GM10248 (cell line): ENCODE measurements around the gene RRN3.
"Not testable (repeated sequence)": the region's sequence is repeated elsewhere in the genome, so short reads cannot be mapped to it uniquely, and the experiment has no call there.

Experiments used
- CTCF ChIA-PET: fragments of 300-600 bp; sonication (Branson Sonifier 250); formaldehyde crosslinking; extraction: SDS; loops from one replicate; lab custom pipeline; 2021; ENCODE audit warnings: antibody characterized with exemption; lab: Yijun Ruan, JAX
- POLR2A ChIA-PET: fragments of 350-650 bp; sonication (Branson Sonifier 250); formaldehyde crosslinking; extraction: SDS; loops from one replicate; lab custom pipeline; 2020; ENCODE audit warnings: antibody characterized with exemption; lab: Yijun Ruan, JAX
- DNase-seq: peaks from one replicate; pipeline ENCODE4 v3.0.0; 2012; ENCODE audit errors: extremely low spot score
- TF ChIP-seq, protein P1 (sequence below): IDR thresholded peaks from 2 replicates; pipeline ENCODE4 v1.5.1; 2012; ENCODE audit warnings: mild to moderate bottlenecking, low read depth; ENCODE audit errors: extremely low read depth, missing control alignments, control extremely low read depth

Gene RRN3, protein sequence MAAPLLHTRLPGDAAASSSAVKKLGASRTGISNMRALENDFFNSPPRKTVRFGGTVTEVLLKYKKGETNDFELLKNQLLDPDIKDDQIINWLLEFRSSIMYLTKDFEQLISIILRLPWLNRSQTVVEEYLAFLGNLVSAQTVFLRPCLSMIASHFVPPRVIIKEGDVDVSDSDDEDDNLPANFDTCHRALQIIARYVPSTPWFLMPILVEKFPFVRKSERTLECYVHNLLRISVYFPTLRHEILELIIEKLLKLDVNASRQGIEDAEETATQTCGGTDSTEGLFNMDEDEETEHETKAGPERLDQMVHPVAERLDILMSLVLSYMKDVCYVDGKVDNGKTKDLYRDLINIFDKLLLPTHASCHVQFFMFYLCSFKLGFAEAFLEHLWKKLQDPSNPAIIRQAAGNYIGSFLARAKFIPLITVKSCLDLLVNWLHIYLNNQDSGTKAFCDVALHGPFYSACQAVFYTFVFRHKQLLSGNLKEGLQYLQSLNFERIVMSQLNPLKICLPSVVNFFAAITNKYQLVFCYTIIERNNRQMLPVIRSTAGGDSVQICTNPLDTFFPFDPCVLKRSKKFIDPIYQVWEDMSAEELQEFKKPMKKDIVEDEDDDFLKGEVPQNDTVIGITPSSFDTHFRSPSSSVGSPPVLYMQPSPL

DNA sequence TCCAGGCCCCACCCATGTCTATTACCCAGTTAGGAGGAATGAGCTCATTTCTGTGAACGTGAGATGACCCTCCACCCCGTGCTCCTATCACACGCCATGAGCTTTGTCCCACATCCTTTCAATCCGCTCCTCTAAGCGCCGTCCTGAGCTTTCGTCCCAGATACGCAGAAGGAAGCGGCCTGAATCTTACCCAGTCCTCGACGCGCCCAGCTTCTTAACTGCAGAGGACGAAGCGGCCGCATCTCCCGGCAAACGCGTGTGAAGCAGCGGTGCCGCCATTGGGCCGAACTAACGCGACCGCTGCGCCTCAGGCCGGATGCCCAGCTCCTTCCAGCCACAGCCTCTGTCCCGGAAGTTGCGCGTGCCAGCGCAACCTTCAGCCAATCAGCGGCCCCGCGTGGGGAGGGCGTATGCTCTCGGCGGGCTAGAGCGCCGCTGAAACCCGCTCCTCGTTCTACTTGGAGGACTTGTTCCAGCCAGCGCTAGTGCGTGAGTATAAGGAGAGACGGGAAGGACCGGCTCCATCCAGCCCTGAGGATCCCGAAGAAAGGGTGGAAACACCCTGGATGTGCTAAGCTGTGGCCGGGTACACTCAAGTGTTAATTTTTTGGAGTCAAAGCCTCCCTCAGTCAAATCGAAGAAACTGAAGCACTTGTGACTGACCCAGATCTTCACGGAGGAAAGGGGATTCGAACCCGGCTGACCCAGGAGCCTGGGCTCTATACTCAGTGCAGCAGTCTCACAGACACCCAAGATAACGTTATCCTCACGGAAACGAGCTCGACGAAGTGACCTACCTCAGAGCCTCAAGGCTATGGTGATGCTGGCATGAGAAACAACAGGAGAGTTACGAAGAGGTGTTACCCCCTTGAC lies at the start of gene RRN3:
TSS of gene RRN3 (minus strand) at position 318 of the 873 bp plus-strand sequence. CDS start at position 279, 39 bp downstream.
- CTCF ChIA-PET = not testable (repeated sequence)
- POLR2A ChIA-PET = interaction anchor here (0.5 kb wide), 1 partner anchor 945 kb away, joined by 5 read pairs; no protein-coding TSS in a partner anchor
- peak; percentile 86 for DNase-seq

DNA sequence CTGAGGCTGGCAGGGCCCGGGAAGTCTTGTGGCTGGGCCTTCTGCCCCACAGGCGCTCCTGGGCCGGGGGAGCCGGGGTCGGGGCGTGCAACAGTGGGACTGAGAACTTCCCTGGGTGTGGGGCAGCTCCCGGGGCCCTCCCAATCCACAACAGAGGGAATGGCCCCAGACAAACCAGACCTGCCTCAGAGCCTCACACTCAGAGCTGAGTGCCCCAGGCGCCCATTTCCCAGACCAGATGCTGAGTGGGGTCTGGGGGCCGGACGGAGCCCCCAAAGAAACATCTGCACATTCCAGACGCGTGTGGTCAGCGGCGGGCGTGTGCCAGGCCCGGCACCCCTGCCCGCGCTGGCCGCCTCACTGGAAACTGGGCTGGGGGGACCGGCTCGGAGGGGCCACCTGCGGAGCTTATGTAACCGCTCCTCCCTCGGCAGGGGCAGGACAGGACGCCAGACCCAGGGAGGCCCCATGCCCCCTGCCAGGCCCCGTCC lies 49.6 kb upstream of the RRN3 start:
- CTCF ChIA-PET, DNase-seq, POLR2A ChIA-PET: not testable (repeated sequence)

DNA sequence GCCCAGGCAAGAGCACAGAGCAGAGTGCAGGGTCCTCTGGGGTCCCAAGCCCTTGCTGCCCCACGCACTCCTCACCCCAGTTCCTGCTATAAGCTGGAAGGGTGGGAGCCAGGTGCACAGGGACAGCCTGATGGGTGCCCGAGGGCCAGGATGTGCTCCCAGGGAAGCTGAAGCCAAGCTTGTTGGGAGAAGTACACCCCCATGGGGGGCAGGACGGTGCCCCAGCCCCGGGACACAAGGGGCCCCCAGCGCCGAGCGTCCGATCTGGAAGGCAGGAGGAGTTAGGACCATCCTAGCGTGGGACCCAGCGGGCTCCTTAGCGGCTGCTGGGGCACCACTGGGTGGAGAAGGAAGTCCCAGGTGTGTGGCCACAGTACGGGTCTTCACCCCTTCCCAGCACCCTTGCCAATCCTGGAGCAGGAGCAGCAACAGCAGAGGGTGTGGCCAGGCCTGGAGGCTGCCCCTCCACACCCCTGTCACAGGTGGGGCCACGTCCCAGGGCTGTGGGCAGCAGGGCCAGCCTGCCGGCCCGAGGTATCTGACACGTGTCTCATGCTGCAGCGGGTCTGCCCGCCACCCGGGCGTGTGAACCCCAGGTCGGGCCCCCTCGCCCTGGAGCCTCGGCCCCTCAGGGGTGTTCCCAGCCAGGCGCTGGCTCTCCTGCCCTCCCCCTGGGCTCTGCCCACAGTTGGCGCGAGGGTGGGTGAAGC lies 49.0 kb upstream of the RRN3 start:
- CTCF ChIA-PET, POLR2A ChIA-PET, DNase-seq: not testable (repeated sequence)

DNA sequence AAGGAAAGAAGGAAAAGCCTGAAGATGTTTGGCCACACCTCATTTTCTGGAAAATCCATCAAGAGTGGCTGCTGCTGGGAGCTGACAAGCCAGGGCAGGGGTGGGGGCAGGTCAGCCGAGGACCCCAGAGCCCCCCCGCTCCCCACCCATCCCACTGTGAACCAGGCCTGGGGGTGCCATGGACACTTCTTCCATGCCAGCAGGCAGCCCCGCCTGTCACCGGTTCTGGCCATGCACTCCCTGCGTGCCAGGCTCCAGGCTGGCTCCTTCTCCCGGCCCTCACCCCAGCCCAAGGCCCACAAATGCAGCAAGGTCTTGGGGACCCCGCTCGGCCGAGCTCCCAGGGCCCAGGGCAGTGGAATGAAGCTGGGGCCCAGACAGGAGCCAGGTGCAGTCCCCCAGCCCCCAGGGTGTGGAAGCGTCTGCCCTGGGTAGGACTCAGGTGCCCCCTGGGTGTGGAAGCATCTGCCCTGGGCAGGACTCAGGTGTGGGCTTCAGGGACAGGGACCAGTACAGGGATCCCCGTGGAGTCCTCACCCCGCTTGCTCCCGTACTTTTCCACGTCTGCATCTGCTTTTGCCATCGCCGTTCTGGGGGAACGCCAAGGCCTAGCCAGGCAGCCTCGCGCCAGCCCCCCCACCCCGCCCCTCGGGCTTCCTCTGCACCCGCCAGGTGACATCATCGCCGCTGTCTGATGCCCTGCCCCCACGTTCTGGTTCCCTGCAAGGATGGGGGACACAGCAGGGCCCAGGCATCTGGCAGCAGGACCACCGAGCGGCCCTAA lies 48.2 kb upstream of the RRN3 start:
- POLR2A ChIA-PET, CTCF ChIA-PET: not testable (repeated sequence)

DNA sequence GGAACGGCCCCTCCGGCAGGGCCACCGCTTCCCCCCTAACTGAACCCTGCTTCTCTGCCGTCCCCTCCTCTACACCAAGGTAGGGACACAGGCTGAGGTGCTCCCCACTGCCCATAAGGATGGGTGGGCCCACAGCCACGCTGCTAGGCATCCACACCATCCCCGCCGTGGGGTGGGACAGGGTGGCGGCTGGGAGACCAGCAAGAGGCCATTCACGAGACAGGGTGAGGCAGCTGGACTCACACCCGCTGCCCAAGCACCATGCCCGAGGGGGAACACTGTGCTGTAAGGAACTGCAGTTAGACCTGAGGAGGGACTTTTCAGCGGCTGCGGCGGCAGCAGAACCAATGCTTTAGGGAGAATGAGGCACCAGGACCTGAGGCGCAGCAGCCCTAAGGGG lies 47.5 kb upstream of the RRN3 start:
- ChIA-PET CTCF (no interaction called here), POLR2A (no interaction called here)
- no peak for DNase-seq
- TF ChIP-seq, protein P1, sequence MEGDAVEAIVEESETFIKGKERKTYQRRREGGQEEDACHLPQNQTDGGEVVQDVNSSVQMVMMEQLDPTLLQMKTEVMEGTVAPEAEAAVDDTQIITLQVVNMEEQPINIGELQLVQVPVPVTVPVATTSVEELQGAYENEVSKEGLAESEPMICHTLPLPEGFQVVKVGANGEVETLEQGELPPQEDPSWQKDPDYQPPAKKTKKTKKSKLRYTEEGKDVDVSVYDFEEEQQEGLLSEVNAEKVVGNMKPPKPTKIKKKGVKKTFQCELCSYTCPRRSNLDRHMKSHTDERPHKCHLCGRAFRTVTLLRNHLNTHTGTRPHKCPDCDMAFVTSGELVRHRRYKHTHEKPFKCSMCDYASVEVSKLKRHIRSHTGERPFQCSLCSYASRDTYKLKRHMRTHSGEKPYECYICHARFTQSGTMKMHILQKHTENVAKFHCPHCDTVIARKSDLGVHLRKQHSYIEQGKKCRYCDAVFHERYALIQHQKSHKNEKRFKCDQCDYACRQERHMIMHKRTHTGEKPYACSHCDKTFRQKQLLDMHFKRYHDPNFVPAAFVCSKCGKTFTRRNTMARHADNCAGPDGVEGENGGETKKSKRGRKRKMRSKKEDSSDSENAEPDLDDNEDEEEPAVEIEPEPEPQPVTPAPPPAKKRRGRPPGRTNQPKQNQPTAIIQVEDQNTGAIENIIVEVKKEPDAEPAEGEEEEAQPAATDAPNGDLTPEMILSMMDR = no peak

More for the DNA sequence above, 48.2 kb upstream of the RRN3 start:
- DNase-seq = not testable (repeated sequence)

DNA sequence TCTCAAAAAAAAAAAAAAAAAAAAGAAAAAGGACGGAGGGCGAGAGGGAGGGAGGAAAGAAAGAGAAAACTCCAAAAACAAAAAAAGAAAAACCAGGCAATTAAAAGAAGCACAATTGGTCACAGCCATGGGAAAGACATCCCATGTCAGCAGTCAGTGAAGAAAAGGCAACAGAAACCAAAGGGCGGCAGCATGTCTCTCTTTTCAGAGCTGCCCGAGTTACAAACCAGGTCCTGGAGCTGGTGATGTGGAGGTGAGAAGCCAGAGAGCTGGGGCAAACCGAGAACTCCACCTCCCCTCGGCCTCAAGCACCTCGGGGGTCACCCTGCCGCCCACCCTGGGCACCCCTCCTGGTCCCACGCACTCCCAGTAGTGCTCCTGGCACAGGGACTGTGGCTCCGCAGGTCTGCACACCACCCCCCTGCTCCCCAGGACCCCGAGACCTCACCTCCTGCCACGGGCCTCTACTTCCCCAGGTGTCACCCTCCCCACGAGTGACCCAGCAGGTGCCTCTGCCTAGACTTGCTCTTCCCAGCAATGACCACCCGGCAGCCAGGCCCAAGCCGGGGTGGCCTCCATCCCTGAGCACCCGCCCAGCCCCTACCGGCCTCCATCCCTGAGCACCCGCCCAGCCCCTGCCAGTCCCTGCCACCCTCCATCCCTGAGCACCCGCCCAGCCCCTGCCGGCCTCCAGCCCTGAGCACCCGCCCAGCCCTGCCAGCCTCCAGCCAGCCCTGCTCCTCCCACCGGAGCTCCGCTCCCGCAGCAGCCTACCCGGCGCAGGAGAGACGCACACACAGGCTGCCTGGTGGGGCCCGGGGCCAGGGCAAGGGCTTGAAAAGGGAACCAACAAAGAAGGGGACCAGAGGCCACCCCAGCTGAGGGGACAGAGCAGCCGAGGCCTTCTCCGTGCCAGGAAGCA lies 46.6 kb upstream of the RRN3 start:
- POLR2A ChIA-PET, CTCF ChIA-PET, DNase-seq: not testable (repeated sequence)

DNA sequence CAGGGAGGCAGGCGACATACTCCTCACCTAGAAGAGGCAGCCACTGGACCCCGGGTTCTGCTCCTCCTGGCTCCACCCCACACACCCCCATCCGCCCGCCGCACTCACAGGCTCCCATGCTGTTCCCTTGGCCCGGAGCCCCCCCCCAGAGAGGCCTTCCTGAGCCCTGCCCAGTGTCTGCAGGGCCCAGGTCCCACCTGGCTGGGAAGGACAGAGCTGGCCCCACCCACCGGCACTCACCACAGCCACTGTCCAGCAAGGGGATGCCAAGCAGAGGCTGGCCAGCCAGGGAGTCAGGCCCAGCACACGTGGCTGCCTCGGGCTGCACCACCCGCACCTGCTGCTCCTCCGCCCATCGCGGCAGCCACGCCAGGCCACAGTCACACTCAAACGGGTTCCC lies 43.4 kb upstream of the RRN3 start:
- POLR2A ChIA-PET, CTCF ChIA-PET, DNase-seq: not testable (repeated sequence)

DNA sequence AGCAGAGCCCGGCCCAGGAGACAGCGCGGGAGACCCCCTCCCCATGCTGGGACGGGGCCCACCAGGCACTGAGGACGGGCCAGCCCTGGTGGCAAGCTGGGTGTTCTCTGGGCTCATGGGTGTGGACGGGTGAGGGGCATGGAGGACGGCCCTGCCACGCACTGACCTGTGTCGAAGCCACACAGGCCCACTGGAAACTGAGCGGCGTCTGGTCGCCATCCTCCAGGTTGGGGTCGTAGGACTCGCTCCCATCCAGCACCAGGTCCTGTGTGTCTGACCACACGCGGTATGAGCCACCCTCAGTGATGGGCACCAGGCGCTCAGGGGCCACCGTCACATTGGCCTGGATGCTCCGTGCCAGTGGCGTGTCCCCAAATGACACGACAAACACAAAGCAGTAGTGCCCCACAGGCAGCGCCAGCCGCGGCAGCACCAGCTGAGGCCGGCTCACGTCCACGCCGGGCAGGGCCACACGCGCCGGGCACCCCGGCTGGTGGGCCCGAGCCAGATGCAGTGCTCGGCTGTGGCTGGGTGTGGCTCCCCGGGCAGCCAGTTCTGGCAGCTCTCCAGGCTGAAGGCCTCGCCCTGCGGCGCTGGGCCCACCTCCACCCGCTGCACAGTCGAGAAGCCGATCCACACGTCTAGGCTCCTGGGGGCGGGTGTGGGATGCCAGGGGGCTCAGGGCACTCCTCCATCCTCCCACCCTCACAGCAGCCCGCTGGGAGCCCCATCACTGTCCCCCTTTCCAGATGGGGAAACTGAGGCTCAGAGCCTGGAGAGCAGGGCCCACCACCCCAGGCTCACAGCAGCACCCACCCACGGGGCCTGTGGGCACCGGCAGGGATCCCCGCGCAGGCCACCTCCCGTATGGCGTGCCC lies 41.6 kb upstream of the RRN3 start:
- POLR2A ChIA-PET, CTCF ChIA-PET, DNase-seq: not testable (repeated sequence)

DNA sequence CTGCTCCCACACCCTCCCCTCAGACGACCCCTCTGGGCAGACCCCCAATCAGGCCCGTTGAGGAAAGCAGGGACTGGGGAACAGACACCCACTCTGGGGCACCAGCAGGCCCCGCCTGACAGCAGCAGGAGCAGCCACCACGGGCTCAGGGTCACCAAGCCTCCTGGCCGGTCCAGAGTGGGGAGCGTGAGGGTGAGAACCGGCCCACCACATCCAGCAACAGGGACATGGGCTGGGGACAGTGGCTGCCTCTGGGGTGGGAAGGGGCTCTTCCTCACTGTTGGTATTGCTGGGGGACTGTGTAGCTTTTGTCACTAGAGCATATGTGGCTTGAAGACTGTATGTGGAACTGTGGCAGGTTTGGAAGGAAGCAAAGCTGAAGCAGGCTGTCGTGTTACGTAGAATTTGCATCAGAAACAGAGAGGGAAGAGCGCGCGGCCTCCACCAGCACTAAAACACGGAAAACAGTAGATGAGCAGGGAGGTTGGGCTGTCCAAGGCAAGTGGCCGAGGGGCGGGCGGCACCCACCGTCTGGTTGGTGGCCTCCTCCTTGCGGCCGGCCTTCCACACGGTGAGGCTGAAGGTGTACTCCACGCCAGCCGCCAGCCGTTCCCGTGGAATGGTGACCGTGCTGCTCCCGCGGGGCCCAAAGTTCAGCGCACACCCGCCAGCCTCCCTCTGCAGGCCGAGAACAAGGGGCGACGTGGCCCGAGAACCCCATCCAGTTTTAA lies 40.8 kb upstream of the RRN3 start:
- POLR2A ChIA-PET = not testable (repeated sequence)

DNA sequence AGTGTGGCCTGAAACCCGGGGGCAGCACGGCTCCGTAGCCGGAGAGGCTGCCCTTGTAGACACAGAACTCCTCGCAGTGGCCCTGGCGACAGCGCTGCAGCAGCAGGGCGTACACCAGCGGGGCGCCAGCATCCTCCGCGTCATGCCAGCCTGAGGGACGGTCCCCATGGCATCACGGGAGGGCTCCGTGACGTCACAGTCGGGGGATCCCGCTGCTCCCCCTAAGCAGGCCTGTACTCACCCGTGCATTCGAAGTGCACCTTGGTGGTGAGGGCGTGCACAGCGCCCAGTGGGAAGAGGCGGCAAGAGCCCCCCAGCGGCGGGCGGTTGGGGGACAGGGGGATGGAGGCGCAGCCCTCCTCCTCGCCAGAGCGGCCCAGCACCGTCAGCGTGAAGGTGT lies 39.5 kb upstream of the RRN3 start:
- CTCF ChIA-PET, POLR2A ChIA-PET: not testable (repeated sequence)

More for the DNA sequence above, 40.8 kb upstream of the RRN3 start:
- DNase-seq, CTCF ChIA-PET: not testable (repeated sequence)

DNA sequence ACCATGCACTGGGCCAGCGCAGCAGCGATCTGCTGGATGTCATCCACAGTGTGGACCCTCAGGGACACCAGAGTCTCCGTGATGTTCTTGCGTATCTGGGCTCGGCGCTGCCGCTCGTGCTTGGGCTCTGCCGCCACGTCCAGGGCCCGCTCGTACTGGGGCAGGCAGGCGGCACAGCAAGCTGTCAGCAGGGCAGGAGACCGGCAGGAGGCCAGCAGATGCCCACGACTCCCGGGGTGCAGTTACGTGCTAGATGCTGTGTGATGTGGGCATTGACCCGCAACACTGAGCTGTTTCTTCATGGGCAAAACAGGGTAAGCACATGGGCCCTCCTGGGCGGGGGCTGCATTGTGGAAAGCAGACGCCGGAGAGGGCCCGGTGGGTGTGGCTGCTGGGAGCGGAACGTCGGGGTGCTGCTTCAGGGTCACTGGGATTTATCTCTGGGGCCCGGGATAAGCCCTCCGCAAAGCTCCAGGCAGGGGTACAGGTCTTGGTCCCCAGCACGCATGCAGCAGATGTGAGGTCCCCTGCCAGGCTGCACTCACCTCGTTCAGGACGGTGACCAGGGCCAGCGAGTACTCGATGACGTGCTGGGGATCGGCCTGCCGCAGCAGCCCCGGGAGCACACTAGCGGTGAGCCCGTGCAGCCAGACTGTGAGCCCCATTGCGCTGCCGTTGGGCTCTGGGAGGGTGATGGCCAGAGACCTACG lies 38.8 kb upstream of the RRN3 start:
- DNase-seq, CTCF ChIA-PET, POLR2A ChIA-PET: not testable (repeated sequence)

More for the DNA sequence above, 39.5 kb upstream of the RRN3 start:
- not testable (repeated sequence) for DNase-seq
